Activated naive CD4-positive, alpha-beta T cell treated with anti-CD3 and anti-CD28 coated beads, Interleukin-2, amount 50 U/mL, for 72 hours (primary cell): ENCODE measurements around the gene TFDP1. TPM values are rescaled to one million over a fixed set of nuclear protein-coding genes. Genes with fewer than 3 reads are reported as not detected.

Source experiments
- ATAC-seq, 2 donors: fragments of 150-1000 bp; cut with Tn5 transposase; 2 replicates each; pipeline ENCODE4 v1.10.0; 2021; ENCODE audit warnings: mild to moderate bottlenecking in 2 of 2, moderate library complexity in 2 of 2
- DNase-seq, 2 donors: peaks; one replicate each; pipeline ENCODE4 v3.0.0; 2021 to 2022; ENCODE audit warnings: low spot score in 2 of 2
- H3K27ac Mint-ChIP-seq, 2 donors: one replicate each; pipeline ENCODE4 v1.8.0; 2022; ENCODE audit warnings: mild to moderate bottlenecking in 2 of 2, mixed read lengths in 2 of 2
- H3K36me3 Mint-ChIP-seq, 2 donors: one replicate each; pipeline ENCODE4 v1.8.0; 2022; ENCODE audit warnings: mixed read lengths in 2 of 2
- H3K9me3 Mint-ChIP-seq, 2 donors: one replicate each; pipeline ENCODE4 v1.8.0; 2022; ENCODE audit warnings: mixed read lengths in 2 of 2
- total RNA-seq, 2 donors: library from RNA; stranded (reverse); gene quantifications; one replicate each; pipeline ENCODE4 v1.2.3, GENCODE V29; 2022

The TFDP1 gene
- total RNA-seq, 2 donors from 2014 or later, result 95.1 to 173 TPM

GRCh38 chr13:113665597-113666328, 81.2 kb downstream of the TFDP1 start:
- Mint-ChIP-seq H3K27ac (no peak overlapping the region), H3K9me3 (peaks cover 7% of the 10 kb centered on the region in 2 donors), H3K36me3 (peaks cover 0 to 5% of the 10 kb centered on the region in 2 donors)
- no peak for ATAC-seq
- DNase-seq, result peak in 1 of 2 donors; percentile 38

GRCh38 chr13:113666329-113666670, 81.7 kb downstream of the TFDP1 start:
- Mint-ChIP-seq H3K36me3 (peaks cover 0 to under 1% of the 10 kb centered on the region in 2 donors), H3K9me3 (peaks cover 2% of the 10 kb centered on the region in 2 donors), H3K27ac (no peak overlapping the region)
- no peak for ATAC-seq
- DNase-seq, result peak in 1 of 2 donors; percentile 28

DNA sequence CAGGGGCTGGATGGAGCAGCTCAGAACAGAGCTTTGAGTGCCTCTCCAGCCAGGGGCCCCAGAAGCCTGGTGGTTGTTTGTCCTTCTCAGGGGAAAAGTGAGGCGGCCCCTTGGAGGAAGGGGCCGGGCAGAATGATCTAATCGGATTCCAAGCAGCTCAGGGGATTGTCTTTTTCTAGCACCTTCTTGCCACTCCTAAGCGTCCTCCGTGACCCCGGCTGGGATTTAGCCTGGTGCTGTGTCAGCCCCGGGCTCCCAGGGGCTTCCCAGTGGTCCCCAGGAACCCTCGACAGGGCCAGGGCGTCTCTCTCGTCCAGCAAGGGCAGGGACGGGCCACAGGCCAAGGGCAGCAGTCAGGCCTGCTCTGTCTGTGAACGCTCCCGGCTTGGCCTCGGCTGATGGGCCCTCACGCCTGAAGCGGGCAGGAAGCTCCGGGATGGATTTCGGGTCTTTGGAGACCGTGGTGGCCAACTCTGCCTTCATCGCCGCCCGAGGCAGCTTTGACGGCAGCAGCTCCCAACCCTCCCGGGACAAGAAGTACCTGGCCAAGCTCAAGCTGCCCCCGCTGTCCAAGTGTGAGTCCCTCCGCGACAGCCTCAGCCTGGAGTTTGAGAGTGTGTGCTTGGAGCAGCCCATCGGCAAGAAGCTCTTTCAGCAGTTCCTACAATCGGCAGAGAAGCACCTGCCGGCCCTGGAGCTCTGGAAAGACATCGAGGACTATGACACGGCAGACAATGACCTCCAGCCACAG, 82.6 kb downstream of the TFDP1 start, which contains the start of gene GRK1:
GRK1 (plus strand) TSS at position 269 of the 751 bp plus-strand sequence; CDS start at position 437, 168 bp downstream.
- H3K36me3 Mint-ChIP-seq, result no peaks in the 10 kb centered on the region
- peaks cover 0 to 2% of the 10 kb centered on the region in 2 donors for H3K9me3 Mint-ChIP-seq
- peak in 1 of 2 donors; percentile 57 for DNase-seq
- H3K27ac Mint-ChIP-seq, result no peak within 1 kb of the TSS
- no peak for ATAC-seq

- Mint-ChIP-seq H3K9me3 (peaks cover 0 to 6% of the 10 kb centered on the region in 2 donors), H3K36me3 (no peaks in the 10 kb centered on the region), H3K27ac (no peak overlapping the region)
- ATAC-seq (no peak), DNase-seq (peak in 1 of 2 donors; percentile 54)
Observed at GRCh38 chr13:113667771-113668490, 83.4 kb downstream of the TFDP1 start.

DNA sequence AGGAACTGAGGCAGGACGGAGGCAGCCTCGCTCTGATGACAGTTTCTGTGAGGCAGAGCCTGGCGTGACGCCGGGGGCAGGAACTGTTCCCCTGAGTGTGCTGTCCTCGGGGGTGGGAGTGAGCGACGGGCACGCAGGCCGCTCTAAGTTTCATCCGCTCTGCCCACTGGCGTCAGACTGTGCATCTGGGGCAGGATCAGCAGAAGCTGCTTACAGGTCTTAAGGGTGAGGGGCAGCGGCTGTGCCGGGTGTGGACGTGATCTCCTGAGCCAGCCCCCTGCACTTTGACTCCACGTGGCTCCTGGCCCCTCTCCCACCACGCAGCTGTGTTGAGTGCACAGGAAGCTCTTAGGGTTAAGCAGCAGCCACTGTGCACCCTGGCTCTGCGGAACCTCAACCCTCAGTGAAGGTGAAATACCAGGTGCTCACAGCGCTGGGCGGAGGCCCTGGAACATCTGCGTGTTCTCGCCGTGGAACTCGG, 84.0 kb downstream of the TFDP1 start:
- H3K36me3 Mint-ChIP-seq, result no peaks in the 10 kb centered on the region
- DNase-seq, result peak in 1 of 2 donors; percentile 14
- H3K27ac Mint-ChIP-seq, result no peak overlapping the region
- no peak for ATAC-seq
- H3K9me3 Mint-ChIP-seq, result peaks cover 0 to 6% of the 10 kb centered on the region in 2 donors

DNA sequence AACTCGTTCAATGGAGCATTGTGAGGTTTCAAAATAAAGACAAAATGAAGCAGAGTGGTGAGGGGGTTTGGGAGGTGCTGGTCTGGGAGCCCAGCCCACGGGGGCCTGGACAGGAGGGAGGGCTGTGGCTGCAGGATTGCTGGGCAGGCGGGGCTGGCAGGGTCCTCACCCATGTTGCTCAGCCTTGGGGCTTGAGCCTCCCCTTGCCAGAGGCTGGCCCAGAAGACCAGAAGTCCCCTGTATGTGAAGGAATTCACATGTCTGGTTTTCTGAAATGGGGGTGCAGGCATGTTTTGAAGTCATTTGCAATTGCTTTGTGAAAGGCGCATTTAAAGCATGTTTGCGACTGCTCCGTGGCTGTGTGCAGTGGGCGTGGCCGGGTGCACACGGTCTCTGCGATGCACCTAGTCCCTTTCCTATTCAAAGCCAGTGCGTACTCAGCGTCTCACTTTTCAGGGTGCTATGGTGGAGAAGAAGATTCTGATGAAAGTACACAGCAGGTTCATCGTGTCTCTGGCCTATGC, 84.7 kb downstream of the TFDP1 start:
- ATAC-seq, result no peak
- DNase-seq, result peak in 1 of 2 donors; percentile 44
- H3K36me3 Mint-ChIP-seq, result no peaks in the 10 kb centered on the region
- peaks cover 0 to 6% of the 10 kb centered on the region in 2 donors for H3K9me3 Mint-ChIP-seq
- no peak overlapping the region for H3K27ac Mint-ChIP-seq

DNA sequence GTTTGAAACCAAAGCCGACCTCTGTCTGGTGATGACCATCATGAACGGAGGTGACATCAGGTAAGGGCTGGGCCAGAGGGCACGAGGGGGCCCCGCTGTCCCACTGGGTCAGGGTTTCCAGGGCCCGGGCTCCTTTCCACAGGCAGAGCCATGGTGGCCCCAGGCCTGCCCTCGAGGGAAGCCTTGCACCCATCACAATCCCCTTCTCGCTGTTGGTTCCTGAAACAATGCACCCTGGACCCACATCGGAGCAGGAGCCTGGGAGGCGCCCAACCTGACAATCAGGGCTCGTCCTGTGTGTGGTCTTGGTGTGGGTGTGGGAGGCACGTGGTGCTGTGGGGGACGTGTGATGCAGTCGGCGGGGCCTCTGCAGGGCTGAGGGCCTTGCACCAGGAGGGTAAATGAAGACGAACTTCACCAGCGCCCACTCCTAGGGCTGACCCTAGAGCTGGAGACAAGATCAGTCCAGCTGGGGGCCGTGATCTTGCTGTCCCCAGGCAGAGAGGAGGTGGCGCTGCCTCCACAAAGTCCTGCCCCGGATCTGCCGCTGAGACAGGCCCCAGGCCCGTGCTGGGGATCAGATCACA, 85.3 kb downstream of the TFDP1 start:
- Mint-ChIP-seq H3K36me3 (no peaks in the 10 kb centered on the region), H3K9me3 (peaks cover 0 to 6% of the 10 kb centered on the region in 2 donors), H3K27ac (no peak overlapping the region)
- no peak for ATAC-seq
- DNase-seq, result peak in 1 of 2 donors; percentile 52

- H3K27ac Mint-ChIP-seq, result no peak overlapping the region
- H3K9me3 Mint-ChIP-seq, result peaks cover 0 to 6% of the 10 kb centered on the region in 2 donors
- ATAC-seq (no peak), DNase-seq (peak in 1 of 2 donors; percentile 21)
- no peaks in the 10 kb centered on the region for H3K36me3 Mint-ChIP-seq
Observed at GRCh38 chr13:113670541-113670940, 86.0 kb downstream of the TFDP1 start.

DNA sequence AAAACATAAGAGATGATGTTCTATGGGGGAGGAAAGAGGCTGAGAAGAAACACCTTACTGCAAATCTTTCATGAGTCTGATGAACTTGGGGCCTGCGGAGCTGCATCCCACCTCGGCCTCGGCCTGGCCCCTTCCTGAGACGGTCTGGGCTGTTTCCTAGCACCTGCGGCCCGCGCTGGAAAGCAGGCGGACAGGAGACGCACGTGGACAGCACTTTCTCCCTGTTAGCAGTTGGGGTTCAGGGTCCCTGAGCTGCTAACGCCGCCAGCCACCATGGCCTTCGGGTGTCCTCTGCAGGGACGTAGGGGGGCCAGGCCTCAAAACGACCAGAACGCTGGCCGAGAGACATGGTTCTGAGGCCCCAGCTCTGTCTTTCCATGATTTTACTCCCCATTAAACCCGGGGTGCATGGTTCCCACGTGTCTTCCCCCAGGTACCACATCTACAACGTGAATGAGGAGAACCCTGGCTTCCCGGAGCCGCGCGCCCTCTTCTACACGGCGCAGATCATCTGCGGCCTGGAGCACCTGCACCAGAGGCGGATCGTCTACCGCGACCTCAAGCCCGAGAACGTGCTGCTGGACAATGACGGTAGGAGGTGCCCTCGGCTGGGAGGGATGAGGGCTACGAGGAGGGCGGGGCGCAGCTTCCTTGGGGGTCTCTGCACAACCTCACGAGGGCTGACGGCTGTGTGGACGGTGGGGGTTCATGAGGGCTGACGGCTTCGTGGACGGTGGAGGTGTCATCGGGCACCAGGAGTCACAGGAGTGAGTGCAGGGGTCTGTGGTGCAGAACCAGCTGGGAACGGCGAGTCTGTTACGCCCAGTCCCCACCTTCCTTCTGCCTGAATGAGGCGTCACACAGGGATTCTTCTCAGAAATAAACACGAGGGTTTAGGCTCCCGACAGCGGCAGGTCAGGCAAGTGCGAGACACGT, 86.8 kb downstream of the TFDP1 start:
- Mint-ChIP-seq H3K36me3 (no peaks in the 10 kb centered on the region), H3K27ac (no peak overlapping the region), H3K9me3 (peaks cover 0 to 6% of the 10 kb centered on the region in 2 donors)
- peak in 1 of 2 donors; percentile 55 for DNase-seq
- no peak for ATAC-seq

DNA sequence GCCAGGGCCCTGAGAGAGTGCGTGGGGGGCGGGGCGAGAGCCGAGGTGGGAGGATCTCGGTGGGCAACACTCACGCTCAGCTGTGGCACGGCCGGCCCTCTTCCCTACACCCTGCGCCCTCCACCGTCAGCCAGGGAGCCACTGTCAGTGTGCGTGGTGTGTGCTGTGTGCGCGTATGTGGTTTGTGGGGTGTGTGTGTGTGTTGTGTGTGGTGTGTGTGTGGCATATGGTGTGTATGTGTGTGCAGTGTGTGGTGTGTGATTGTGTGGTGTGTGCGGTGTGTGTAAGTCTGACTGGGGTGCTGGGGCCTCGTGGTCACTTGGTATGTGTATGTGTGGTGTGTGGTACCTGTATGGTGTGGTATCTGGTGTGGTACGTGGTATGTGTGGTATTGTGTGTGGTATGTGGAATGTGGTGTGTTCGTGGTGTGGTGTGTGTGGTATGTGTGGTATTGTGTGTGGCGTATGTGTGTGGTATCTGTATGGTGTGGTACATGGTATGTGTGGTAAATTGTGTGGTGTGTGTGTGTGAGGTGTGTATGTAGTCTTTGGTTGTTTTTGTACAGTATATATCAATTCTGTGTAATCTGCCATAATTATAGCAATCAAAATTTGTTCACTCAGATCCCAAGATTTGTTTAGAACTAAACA, 87.6 kb downstream of the TFDP1 start:
- Mint-ChIP-seq H3K36me3 (no peaks in the 10 kb centered on the region), H3K27ac (peak overlapping the region in 1 of 2 donors; percentile 21), H3K9me3 (peaks cover 0 to 6% of the 10 kb centered on the region in 2 donors)
- peak in 1 of 2 donors; percentile 46 for DNase-seq
- ATAC-seq, result peak in 1 of 2 donors; percentile 53

Other genes starting within 250 kb of the TFDP1 start
- under 1 TPM in 1 of 2 donors, not detected in 1; 0.95 TPM for gene GRTP1, start 220.6 kb upstream of the TFDP1 start, total RNA-seq
- gene ADPRHL1, start 131.3 kb upstream of the TFDP1 start, total RNA-seq, result under 1 TPM in 1 of 2 donors, not detected in 1; 0.19 TPM
- gene DCUN1D2, start 94.0 kb upstream of the TFDP1 start, total RNA-seq, result 10 to 100 TPM; 18.9 to 36.5 TPM
- gene ATP4B, start 73.4 kb downstream of the TFDP1 start, total RNA-seq, result not detected
- under 1 TPM in 1 of 2 donors, not detected in 1; 0.23 TPM for gene GRK1, start 82.5 kb downstream of the TFDP1 start, total RNA-seq
- 1 to 10 TPM; 1.8 to 2.9 TPM for gene TMEM255B, start 174.5 kb downstream of the TFDP1 start, total RNA-seq